ENCODE measurements around the gene ENOX1.

Gene ENOX1

DNA sequence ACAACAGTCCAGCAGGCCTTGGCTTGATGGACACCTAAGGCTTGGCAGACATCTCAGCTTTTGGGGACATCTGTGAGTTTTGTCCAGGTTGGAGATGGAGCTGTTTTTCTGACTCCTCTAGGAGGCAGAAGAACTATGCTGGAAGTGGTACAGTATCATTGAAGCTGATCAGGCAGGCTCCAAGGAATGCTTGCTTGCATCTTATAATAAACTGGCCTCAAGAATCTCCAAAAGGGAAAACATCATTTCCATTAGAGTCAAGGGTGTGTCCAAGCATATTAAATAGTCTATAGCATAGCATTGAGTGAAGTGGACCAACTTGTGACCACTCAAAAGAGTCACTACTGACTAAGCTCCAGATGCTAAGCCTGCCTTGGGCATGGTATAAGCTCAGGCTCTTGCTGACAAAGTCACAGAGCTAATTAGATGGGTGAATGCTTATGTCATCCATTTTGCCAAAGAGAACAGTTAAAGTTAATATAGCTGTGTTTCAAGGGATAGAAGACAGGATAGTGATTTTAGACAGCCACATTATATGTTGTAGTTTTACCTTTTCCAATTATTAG, 547.4 kb downstream of the ENOX1 start:
- no peak for DNase-seq

DNA sequence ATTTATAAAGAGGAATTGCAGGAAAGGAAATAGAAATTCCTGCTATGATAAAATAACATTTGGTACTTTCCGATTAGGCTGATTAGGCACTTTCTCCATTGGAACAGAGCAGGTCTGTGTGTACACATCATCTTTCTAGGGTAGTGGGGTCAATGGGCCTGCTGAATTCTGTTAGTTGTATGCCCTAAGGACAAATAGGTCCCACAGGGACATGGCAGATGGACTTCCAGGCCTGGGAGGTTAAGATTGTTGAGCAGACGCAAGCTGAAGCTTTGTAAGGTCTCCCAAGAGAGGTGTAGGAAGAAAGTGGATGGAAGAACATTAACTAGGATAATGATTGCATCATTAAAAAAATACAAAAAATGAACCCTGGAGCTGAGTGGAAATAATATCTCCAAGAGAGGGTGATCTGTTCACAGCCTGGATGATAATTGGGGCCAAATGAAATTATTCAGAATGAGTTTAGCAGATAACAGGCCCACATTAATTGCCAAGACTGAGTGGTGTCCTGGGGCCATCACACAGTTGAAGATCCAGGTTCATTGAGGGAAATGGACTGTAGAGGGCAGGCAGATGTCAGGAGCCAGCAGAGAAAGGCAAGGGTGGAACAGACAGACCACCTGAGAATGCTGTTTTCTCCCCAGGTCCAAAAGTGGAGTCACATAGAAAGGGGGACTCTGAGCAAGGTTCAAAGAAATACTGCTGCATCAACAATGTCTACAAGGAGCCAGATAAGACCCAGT, 548.3 kb downstream of the ENOX1 start:
- no peak for DNase-seq

DNA sequence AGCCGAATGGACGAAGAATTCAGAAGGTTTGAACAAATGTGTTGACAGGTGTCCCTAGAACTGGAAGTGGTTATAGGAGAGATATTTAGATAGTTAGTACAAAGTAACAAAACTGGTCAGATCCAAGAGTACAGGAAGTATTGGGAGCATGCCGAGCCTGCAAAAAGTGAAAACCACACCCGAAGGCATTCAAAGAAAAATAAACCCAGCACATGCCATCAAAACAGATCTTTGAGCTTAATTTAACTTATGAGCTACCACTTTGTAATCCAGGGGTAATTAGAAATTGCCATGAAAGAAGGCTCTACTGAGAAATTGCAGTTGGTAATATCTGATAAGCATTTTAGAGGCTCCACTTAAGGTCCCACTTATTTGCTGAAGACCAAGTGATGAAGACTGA, 549.2 kb downstream of the ENOX1 start:
- no peak for DNase-seq

DNA sequence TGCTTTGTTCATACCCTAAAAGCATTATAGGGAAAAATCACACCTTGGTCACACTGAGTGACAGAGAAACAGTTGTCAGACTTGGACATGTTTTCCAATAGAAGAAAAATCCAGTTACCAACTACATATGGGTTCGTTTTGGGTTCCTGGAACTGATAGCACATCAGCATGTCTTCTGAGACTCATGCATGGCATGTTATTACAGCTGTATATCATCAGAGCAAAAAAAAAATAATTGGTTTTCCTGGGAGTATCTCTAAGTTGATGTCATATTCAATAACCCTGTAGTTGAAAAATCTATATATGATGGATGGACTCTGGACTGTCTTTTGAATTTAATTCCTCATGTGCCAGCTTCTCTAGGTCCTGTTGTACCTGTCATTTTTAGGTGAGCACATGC, 551.7 kb downstream of the ENOX1 start:
- no peak for DNase-seq

DNA sequence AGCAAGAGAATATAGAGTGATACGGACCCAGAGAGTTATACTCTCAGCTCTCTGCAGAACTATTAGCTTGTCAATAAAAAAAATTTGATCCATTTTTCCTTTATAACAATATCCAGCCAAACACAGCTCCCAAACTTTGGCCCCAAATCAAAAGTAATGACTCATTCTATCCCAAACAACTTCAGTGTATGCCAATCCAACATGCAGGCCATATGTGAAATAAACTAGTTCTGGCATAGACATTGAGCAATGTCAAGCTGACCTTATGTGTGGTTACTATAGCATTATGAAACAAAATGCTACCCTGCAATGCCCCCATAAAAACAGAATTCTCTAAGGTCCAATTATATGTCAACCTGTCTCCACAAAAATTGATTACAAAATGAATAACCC, 553.9 kb downstream of the ENOX1 start:
- peak; percentile 84 for DNase-seq

DNA sequence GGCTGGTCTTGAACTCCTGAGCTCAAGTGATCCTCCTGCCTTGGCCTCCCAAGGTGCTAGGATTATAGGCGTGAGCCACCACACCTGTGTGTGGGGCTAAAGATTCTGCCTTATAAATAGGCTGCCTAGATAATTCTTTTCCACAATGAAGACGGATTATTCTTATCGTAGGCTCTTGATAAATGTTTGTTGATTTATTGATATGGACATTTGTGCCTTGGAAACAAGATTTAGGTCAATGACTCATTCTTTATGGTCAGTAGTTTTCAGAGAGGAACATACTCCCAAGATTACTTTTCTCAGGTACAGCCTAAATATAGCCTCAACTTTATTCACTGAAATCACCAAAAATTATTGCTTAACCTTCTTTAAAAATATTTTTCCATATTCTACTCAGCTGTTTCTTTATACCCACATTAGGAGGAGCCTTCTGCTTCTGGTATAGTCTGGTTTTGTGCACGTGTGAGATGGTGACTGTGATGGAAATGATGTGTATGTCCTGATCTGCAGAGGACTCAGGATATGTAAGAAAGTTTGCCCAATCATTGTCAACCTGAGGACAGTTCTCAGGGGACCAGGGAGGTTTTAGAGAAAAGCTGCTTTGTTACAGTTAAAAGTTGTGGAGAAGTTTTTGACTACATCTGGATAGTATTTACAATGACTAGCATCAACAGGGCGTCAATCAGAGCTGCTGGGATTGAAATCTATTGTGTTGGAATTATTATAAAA, 554.5 kb downstream of the ENOX1 start:
- peak; percentile 26 for DNase-seq

DNA sequence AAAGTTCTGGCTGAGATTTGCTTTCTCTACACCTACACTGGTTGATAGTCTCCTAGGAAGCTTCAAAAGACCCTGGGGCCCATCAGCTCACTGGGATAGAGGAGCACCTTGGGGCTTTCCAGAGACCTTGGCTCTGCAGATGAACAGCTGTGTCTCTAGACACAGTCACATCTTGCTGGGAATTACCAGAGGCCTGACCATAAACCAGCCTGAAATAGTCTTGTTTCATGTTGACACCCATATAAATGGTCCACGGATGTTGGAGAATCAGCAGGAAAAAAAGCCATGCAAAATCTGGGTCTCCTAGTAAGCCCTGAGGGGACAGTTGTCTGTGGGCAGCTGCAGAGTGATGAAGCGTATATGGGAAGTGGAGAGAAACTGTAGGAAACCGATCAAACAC, 555.8 kb downstream of the ENOX1 start:
- no peak for DNase-seq

DNA sequence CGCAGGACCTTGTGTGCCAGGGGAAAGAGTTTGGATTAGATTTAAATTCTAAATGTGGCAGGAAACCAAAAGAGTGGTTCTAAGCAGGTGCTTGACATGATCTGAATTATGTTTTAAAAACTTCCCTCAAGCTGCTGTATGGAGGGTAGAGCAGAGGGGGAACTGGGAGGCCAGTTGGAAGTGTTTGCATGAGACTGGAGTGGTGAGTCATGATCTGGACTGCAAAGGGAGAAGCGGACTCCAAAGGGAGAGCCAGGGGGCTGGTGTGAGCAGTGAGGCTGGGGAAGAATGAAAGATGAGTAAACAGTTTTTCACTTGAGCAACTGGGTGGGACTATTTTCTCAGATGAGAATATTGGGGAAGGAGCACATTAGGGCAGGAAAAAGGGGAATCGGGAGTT, 557.3 kb downstream of the ENOX1 start:
- DNase-seq, result peak; percentile 34

DNA sequence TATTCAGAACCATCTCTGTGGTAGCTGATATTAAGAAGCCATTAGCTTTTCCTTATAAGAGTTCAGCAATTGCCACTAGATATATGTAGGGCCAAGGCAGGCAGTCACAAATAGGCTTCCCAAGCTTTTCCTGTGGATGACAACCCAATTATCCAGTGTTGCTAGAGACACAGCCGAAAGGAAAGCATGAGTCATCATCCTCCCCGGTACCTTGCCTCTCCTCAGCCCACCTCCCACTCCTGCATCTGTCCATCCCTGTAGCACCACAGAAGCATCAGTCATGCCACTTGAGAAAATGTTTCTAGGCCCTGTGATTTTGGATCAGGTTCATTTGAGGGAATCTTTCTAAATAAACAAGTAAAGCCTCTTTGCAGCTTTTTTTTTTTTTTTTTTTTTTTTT, 559.1 kb downstream of the ENOX1 start:
- no peak for DNase-seq

DNA sequence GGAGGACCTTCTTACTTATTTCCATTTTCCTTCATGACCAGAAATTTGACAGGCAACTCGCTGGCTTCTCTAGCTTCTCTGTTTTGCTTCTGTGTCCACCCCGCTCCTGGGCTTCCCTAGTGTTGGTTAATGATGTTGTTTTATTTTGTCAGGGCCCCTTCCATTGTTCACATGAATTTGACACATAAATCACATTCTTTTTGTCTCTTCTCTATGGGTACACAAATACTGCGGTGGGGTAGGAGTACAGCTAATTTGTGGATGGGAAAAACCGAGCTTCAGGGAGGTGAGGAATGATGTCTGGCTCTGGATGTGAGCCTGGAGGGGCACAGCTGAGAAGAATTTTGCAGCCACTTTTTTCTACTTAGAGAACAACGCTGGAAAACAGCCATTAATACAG, 563.6 kb downstream of the ENOX1 start:
- DNase-seq, result no peak

DNA sequence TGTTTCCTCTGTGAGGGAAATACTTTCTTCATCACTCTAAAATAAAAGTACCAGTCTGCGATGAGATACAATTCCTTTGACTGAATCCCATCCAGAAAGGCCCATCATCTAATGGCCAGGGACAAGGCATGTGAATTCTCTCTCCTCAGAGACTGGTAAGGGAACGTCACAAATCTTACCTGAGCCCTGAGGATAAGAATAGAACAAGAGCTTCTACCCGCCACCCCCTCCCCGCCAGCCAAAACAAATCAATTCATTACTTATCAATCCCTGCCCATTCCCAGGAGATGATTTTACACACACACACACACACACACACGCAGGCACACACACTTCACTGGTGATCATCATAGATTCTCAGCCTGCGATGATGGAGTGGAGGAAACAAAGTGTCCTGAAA, 564.7 kb downstream of the ENOX1 start:
- no peak for DNase-seq

DNA sequence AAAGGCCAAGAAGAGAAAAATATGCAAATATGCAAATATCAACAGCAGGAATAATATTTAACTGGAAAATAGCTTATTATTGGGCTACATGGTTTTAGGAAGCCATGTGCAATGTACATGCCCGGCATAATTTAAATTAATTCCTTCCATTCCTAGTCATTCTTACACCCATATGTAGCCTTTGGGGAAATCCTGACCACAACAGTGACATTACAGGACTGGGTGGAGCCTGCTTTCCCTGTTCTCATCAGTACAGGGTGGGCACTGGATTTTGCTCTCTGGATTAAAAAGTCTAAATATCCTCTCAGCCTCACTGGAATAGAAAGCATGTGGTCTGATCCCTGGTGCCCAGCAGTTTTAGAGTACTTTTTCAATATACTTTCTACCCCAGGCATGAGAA, 565.2 kb downstream of the ENOX1 start:
- peak; percentile 31 for DNase-seq

DNA sequence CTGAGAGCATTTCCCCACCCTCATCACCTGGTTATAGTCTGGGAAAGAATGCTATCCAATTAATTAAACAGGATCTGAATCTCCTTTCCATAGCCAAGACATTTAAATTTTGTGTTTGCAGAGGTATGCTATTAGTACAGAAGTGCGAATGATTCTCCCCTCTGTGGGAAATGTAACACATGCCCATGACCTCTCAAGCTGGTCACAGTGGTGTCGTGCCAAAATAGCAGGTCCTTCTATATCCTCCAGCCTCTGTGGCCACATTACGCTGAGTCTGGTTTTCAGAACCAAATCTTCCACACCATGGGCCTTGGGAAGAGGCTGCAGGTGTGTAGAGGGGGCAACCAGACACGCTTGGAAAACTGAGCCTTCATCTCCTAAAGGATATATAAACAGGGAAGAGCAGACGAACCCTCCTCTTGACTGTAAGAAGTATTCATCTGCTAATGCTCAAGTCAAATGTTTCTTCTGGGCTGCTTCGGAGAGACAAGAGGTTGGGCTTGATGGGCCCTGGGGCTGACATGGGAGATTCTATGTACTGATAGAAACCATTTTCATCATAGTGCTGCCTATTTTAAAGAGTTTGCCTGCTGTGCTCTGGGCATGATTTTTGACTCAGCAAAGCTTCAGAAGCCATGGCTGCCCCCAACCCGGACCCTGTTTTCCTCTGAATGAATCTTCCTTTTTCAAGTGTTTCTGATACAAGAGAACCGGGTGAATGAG, 565.7 kb downstream of the ENOX1 start:
- no peak for DNase-seq

DNA sequence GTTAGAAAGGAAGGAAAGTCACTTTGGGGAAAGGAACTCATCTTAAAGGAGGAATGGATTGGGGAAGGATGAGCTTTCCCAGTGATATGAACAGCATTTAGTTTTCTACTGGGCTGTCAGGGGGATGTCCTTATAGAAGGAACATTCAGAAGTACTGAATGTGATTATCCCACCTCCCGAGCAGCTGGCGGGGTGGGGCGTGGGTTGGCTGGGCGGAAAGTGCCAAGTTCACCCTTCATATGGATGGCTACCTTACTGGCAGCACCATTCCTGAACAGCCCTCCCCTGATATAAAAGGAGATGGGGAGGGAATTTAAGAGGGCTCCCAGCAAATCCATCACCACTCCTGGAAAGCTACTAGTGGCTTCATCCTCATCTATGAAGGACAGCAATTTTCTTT, 572.6 kb downstream of the ENOX1 start:
- no peak for DNase-seq

DNA sequence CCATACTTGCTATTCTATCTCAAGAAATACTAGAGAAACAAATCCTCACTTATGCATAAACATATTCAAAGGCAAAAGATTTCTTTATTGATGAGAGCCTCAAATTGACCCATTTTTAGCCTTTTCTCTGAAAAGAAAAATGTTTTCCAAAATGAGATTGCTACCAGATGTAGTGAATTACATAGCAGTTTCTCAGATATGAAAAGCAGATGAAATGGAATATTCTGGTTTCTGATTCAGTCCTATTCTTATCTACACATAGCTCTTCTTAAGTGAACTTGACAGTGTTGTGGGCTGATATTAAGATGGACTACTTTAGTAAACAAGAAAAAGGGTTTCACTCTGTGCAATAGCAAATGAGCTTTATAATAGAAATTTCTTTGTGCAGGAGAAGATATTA, 579.9 kb downstream of the ENOX1 start:
- DNase-seq, result no peak

DNA sequence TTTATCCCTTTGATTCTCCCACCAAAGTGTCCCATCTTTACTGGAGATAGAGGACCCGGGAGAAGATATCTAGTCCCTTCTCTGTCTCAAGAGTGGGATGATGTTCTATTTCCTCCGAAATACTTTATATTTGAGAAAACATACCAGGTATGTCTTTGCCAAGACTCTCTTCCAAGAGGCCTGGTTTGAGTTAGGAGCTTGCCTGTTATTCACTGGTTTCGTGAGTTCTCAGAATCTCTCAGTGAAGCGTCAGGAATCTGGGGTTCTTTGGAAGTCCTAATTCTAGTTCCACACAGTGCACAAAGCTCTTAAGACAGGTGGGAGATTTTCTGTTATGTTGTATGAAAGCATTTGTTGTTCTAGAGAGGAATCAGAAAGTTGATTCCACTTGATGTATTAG, 581.4 kb downstream of the ENOX1 start:
- no peak for DNase-seq

DNA sequence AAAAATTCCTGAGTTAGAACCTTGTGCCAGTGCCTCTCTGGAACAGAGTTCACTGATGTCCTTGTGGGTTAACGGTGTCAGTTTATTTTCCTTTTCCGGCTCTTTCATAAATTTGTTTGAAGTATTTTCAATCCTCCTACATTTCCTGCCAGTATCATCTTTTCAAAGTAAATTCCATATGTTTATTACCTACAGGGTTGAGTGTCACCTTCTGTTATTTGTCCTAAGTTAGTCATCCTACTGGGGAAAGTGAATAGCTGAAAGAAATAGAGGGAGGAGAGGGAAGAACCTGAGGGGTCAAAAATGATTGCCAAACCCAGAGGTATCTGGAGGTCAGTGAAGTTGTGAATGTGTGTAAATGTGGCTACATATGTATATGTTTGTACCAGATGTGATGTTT, 582.2 kb downstream of the ENOX1 start:
- no peak for DNase-seq

DNA sequence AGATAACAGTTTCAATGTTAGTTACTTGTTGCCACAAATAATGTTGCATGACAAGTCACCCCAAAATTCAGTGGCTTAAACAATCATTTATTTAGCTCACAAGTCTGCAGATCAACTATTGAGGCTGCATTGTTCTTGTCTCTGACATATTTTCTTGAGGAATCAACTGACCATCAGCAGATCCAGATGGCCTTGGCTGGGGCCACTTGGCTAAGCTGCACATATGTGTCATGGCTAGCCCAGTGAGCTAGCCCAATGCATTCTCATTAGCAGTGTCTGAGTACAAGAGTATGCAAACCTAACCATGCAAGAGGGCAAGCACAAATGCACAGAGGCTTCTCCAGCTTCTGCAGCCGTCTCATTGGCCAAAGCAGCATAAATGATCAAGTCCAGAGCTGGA, 583.0 kb downstream of the ENOX1 start:
- DNase-seq, result no peak

DNA sequence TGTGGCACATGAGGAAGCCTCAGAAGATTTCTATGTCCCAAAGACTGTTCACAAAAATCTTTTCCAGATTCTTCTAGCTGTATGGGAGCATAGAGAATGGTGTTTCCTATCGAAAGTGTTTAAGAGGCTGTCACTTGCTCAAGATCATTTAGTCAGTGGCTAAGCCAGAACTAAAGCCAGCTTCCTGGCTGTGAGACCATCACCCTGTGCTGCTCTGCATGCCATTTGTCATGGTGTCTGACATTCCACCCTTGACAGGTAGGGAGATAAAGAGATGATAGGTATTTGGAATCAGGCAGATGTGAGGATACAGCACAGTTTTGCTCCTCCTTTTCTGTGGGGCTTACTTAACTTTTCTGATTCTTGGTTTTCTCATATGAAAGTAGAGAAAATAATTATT, 586.0 kb downstream of the ENOX1 start:
- no peak for DNase-seq

DNA sequence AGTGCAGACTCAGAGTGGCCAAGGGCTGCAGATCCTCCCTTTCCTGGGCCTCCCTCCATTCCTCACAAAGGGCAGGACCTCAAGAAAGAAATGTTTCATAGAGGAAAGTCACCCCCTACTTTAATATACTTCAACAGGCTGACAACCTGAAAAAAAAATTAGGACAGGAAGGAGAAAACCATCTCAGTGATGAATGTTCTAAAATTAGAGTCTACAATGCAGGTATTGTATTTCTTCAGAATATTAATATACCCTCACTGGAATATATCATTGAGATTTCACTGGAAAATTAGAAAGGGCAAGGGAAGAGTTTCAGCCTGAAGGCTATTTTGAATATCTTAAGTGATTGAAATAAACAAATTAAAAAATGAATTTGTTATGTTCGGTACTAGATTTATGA, 586.5 kb downstream of the ENOX1 start:
- DNase-seq, result no peak

DNA sequence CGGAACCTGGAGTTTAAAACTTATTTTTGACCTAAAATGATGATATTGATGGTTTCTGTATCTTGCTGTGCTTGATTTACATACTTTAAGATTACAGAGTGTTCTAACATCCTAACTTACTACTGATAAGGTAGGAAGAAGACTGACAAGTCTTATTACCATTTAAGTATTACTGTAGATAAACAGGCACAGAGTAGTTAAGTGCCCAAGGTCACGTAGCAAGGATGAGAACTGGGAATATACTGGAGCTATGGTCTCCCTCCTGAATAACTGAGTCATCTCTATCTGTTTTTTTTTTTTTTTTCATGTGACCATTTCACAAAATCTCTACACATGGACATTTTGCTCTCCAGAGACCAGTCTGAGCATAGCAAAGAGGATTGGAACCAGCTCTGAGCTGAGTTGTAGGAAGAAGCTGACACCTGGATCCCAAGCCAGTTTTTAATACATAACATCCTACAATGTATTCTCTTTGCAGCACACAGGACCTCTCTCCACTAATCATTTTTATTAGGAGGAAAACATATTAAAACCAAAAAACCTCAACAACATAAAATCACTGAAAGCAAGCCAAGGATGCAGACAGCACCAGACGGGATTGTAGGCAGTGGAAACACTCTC, 589.9 kb downstream of the ENOX1 start:
- DNase-seq, result no peak

DNA sequence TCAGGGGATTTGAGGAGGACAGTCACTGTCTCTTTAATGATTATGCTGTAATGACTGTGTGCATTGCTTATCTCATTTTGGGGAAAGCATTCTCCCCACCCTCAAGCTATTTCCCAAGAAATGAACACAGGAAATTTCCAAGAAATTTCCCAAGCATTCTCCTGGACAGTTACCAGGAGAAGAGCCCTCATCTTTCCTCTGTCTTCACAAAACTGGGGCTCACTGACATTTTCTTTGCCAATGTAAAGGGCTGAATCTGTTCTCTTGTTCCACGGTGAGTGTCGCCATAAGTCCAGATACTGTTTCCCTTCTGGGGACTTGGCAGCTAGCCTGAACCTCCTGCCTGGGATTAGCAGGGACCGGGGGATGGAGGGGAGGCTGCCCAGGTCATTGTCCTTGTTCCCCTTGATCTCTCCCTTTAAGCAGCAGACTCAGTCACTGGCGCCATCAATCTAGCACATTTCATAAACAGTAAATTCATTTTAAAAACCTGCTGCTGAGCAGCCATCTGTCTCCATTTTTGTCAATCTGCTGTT, 590.6 kb downstream of the ENOX1 start:
- DNase-seq, result peak; percentile 25

DNA sequence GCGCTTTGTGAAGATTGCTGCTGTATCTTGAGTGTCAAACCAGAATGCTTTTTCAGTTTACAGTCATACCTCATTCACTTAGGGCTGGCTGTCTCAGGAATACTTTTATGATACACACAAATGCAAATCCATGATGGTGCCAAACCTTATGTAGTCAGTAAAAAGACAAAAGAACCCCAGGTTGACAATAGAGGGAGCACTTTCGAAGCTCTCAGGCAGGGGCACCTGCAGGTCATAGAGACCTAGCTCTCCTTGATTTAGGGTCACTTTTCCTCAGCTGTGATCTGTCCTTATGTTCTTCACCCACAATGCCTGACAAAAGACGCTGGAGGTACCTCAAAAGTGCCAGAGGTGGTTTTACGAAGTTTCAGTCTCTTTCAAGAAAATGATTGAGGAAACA, 591.2 kb downstream of the ENOX1 start:
- DNase-seq, result no peak
